NCI-H2227 (cell line): ENCODE results near the gene FAT1.

Experiments used
- DNase-seq: peaks from one replicate; lab custom pipeline; 2025; ENCODE audit not compliant: unreplicated experiment; lab: John Stamatoyannopoulos, UW

The FAT1 gene

GRCh38 chr4:186724864-186725468 lies 1.3 kb upstream of the FAT1 start:
- no peak for DNase-seq

GRCh38 chr4:186724058-186724863 lies 605 bp upstream of the FAT1 start:
- DNase-seq: no peak

GRCh38 chr4:186722796-186723291 lies 812 bp downstream of the FAT1 start:
- no peak for DNase-seq

- peak; percentile 1 for DNase-seq
These were observed 3.5 kb downstream of the FAT1 start for GRCh38 chr4:186719925-186720694.

- DNase-seq: no peak
These were observed 6.1 kb downstream of the FAT1 start for GRCh38 chr4:186717556-186717955.

GRCh38 chr4:186715077-186715476 lies 8.6 kb downstream of the FAT1 start:
- no peak for DNase-seq

GRCh38 chr4:186714006-186714675 lies 9.5 kb downstream of the FAT1 start:
- no peak for DNase-seq

GRCh38 chr4:186712690-186713089 lies 11.0 kb downstream of the FAT1 start:
- DNase-seq: no peak

- no peak for DNase-seq
These were observed 13.0 kb downstream of the FAT1 start for GRCh38 chr4:186710521-186711119.

GRCh38 chr4:186709517-186709916 lies 14.1 kb downstream of the FAT1 start:
- no peak for DNase-seq

GRCh38 chr4:186708554-186708953 lies 15.1 kb downstream of the FAT1 start:
- DNase-seq: no peak

- no peak for DNase-seq
These were observed 15.7 kb downstream of the FAT1 start for GRCh38 chr4:186707996-186708395.

GRCh38 chr4:186707574-186707973 lies 16.1 kb downstream of the FAT1 start:
- DNase-seq: no peak

GRCh38 chr4:186704057-186704456 lies 19.6 kb downstream of the FAT1 start:
- DNase-seq: no peak

GRCh38 chr4:186703510-186703909 lies 20.1 kb downstream of the FAT1 start:
- DNase-seq: no peak

GRCh38 chr4:186702940-186703339 lies 20.7 kb downstream of the FAT1 start:
- DNase-seq: no peak

- DNase-seq: no peak
These were observed 21.4 kb downstream of the FAT1 start for GRCh38 chr4:186702297-186702696.

GRCh38 chr4:186701788-186702187 lies 21.9 kb downstream of the FAT1 start:
- no peak for DNase-seq

- no peak for DNase-seq
These were observed 22.4 kb downstream of the FAT1 start for GRCh38 chr4:186701273-186701672.

GRCh38 chr4:186700746-186701145 lies 22.9 kb downstream of the FAT1 start:
- no peak for DNase-seq

- DNase-seq: no peak
These were observed 23.7 kb downstream of the FAT1 start for GRCh38 chr4:186699881-186700397.
